VCaP (cell line): ENCODE results near the gene TMEM132C.

Source experiments
- H3K27ac ChIP-seq: fragments of 450-650 bp; 2 replicates; pipeline ENCODE4 v1.5.1; 2017
- TF ChIP-seq, protein P1 (sequence below): fragments of 450-650 bp; conservative IDR thresholded peaks from 2 replicates; pipeline ENCODE4 v1.5.1; 2017; ENCODE audit warnings: mild to moderate bottlenecking, moderate library complexity

The TMEM132C gene

DNA sequence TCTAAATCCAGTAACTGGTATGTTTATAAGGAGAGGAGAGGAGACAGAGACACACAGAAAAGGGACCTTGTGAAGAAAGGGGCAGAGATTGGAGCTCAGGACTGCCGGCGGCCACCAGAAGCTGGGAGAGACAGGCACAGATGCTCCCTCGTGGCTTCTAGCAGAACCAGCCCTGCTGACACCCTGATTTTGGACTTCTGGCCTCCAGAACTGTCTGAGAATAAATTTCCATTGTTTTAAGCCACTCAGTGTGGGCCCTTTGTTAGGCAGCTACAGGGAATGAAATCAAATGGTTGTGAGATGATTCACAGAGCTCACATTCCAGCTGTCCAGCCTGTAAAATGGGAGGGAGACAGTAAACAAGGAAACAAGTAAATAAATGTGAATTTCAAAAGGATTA, 47.6 kb downstream of the TMEM132C start:
- no peak overlapping the region for H3K27ac ChIP-seq
- TF ChIP-seq, protein P1, sequence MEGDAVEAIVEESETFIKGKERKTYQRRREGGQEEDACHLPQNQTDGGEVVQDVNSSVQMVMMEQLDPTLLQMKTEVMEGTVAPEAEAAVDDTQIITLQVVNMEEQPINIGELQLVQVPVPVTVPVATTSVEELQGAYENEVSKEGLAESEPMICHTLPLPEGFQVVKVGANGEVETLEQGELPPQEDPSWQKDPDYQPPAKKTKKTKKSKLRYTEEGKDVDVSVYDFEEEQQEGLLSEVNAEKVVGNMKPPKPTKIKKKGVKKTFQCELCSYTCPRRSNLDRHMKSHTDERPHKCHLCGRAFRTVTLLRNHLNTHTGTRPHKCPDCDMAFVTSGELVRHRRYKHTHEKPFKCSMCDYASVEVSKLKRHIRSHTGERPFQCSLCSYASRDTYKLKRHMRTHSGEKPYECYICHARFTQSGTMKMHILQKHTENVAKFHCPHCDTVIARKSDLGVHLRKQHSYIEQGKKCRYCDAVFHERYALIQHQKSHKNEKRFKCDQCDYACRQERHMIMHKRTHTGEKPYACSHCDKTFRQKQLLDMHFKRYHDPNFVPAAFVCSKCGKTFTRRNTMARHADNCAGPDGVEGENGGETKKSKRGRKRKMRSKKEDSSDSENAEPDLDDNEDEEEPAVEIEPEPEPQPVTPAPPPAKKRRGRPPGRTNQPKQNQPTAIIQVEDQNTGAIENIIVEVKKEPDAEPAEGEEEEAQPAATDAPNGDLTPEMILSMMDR, result no peak

DNA sequence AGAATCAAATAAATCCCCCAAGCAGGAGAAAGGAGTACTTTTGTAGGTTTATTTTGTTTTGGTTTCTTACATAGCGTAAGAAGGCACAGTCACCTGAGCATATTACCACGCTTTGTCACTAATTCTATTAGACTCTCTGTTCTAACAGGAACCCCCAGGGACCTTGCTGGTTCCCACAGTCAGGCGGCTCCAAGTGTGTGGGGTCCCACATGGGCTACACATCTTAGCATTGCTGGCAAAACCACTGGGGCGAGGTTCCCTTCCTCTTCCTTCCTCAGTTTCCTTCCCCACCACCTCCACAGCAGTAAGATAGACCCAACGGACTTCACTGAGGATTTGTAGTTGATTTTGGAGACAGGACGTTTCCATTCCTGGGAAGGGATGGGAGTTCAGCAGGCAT, 49.1 kb downstream of the TMEM132C start:
- H3K27ac ChIP-seq, result no peak overlapping the region
- TF ChIP-seq, protein P1, result no peak

- TF ChIP-seq, protein P1, result no peak
- H3K27ac ChIP-seq, result no peak overlapping the region
Measured at GRCh38 chr12:128316973-128317526, 50.1 kb downstream of the TMEM132C start.

- TF ChIP-seq, protein P1, result no peak
- H3K27ac ChIP-seq, result no peak overlapping the region
Measured at GRCh38 chr12:128318341-128318740, 51.4 kb downstream of the TMEM132C start.

- no peak overlapping the region for H3K27ac ChIP-seq
- TF ChIP-seq, protein P1, result no peak
Measured at GRCh38 chr12:128318946-128319345, 52.0 kb downstream of the TMEM132C start.

DNA sequence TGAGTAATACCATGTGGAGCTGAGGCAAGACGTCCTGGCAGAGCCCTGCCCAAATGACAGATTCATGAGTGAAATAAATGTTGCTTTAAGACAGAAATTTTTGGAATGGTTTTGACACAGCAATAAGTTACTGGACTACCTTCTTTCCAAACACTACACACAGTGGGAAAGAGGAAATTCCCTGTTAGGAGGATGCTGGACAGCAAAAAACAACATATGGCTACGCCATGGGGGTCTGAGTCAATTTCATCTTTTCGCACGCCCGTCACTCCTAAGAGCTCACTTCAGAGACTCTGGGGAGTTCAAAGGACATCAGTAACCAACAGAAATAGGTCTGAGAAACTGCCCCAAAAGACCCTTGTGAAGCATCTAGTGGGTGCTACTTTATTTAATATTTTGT, 55.4 kb downstream of the TMEM132C start:
- no peak overlapping the region for H3K27ac ChIP-seq
- TF ChIP-seq, protein P1, result no peak

GRCh38 chr12:128323145-128323920, 56.4 kb downstream of the TMEM132C start:
- TF ChIP-seq, protein P1, result no peak

More at GRCh38 chr12:128323145-128323920, 56.4 kb downstream of the TMEM132C start:
- no peak overlapping the region for H3K27ac ChIP-seq
